Measurements from ENCODE around the gene FGD3. TPM values are rescaled to one million over a fixed set of nuclear protein-coding genes. Genes with fewer than 3 reads are reported as not detected.

Gene FGD3
- total and polyA plus RNA-seq, 4 donors, result 1.6 to 6.2 (median 3.6) TPM

GRCh38 chr9:92976431-92976830 lies 29.1 kb downstream of the FGD3 start:
- Histone ChIP-seq H3K9me3 (ENCODE audit: control insufficient read depth in 4 of 4, low read length in 3 of 4) (no peaks in the 10 kb centered on the region), H3K36me3 (ENCODE audit: control insufficient read depth in 4 of 4, insufficient read depth in 3 of 4, low read depth in 1 of 4, low read length in 3 of 4) (no peaks in the 10 kb centered on the region), H3K4me1 (ENCODE audit: control insufficient read depth in 4 of 4, insufficient read depth in 4 of 4, low read length in 3 of 4) (no peaks in the 10 kb centered on the region), H3K9ac (ENCODE audit: low read depth in 1 of 2, low read length in 2 of 2) (no peak overlapping the region), H3K4me3 (ENCODE audit: low read depth in 1 of 3, low read length in 3 of 3) (no peak overlapping the region), H3K27me3 (ENCODE audit: control insufficient read depth in 4 of 4, insufficient read depth in 4 of 4, low read length in 3 of 4) (no peaks in the 10 kb centered on the region), H3K27ac (ENCODE audit: low read depth in 1 of 2, low read length in 2 of 2) (no peak overlapping the region)
- TF ChIP-seq, protein P1, sequence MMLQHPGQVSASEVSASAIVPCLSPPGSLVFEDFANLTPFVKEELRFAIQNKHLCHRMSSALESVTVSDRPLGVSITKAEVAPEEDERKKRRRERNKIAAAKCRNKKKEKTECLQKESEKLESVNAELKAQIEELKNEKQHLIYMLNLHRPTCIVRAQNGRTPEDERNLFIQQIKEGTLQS (IDR thresholded peaks at IDR 0.05), result no peak
- TF ChIP-seq, protein P2, sequence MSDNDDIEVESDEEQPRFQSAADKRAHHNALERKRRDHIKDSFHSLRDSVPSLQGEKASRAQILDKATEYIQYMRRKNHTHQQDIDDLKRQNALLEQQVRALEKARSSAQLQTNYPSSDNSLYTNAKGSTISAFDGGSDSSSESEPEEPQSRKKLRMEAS (IDR thresholded peaks at IDR 0.05), result no peak
- no peak for TF ChIP-seq HNF4G (IDR thresholded peaks at IDR 0.05)
- TF ChIP-seq, protein P3, sequence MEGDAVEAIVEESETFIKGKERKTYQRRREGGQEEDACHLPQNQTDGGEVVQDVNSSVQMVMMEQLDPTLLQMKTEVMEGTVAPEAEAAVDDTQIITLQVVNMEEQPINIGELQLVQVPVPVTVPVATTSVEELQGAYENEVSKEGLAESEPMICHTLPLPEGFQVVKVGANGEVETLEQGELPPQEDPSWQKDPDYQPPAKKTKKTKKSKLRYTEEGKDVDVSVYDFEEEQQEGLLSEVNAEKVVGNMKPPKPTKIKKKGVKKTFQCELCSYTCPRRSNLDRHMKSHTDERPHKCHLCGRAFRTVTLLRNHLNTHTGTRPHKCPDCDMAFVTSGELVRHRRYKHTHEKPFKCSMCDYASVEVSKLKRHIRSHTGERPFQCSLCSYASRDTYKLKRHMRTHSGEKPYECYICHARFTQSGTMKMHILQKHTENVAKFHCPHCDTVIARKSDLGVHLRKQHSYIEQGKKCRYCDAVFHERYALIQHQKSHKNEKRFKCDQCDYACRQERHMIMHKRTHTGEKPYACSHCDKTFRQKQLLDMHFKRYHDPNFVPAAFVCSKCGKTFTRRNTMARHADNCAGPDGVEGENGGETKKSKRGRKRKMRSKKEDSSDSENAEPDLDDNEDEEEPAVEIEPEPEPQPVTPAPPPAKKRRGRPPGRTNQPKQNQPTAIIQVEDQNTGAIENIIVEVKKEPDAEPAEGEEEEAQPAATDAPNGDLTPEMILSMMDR (IDR thresholded peaks at IDR 0.05; ENCODE audit: low read depth, low read length, missing input control), result no peak
- TF ChIP-seq HNF4A (conservative IDR thresholded peaks at IDR 0.05), result no peak
- TF ChIP-seq JUND (IDR thresholded peaks at IDR 0.05), result no peak
- no peak for TF ChIP-seq GABPA (IDR thresholded peaks at IDR 0.05 in 1 of 2, conservative IDR thresholded peaks at IDR 0.05 in 1 of 2)
- TF ChIP-seq, protein P4, sequence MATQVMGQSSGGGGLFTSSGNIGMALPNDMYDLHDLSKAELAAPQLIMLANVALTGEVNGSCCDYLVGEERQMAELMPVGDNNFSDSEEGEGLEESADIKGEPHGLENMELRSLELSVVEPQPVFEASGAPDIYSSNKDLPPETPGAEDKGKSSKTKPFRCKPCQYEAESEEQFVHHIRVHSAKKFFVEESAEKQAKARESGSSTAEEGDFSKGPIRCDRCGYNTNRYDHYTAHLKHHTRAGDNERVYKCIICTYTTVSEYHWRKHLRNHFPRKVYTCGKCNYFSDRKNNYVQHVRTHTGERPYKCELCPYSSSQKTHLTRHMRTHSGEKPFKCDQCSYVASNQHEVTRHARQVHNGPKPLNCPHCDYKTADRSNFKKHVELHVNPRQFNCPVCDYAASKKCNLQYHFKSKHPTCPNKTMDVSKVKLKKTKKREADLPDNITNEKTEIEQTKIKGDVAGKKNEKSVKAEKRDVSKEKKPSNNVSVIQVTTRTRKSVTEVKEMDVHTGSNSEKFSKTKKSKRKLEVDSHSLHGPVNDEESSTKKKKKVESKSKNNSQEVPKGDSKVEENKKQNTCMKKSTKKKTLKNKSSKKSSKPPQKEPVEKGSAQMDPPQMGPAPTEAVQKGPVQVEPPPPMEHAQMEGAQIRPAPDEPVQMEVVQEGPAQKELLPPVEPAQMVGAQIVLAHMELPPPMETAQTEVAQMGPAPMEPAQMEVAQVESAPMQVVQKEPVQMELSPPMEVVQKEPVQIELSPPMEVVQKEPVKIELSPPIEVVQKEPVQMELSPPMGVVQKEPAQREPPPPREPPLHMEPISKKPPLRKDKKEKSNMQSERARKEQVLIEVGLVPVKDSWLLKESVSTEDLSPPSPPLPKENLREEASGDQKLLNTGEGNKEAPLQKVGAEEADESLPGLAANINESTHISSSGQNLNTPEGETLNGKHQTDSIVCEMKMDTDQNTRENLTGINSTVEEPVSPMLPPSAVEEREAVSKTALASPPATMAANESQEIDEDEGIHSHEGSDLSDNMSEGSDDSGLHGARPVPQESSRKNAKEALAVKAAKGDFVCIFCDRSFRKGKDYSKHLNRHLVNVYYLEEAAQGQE (IDR thresholded peaks at IDR 0.05), result no peak
- TF ChIP-seq RAD21 (IDR thresholded peaks at IDR 0.05), result no peak
- TF ChIP-seq EGR1 (IDR thresholded peaks at IDR 0.05; ENCODE audit: low read depth in 2 of 2), result no peak
- TF ChIP-seq, protein P5, sequence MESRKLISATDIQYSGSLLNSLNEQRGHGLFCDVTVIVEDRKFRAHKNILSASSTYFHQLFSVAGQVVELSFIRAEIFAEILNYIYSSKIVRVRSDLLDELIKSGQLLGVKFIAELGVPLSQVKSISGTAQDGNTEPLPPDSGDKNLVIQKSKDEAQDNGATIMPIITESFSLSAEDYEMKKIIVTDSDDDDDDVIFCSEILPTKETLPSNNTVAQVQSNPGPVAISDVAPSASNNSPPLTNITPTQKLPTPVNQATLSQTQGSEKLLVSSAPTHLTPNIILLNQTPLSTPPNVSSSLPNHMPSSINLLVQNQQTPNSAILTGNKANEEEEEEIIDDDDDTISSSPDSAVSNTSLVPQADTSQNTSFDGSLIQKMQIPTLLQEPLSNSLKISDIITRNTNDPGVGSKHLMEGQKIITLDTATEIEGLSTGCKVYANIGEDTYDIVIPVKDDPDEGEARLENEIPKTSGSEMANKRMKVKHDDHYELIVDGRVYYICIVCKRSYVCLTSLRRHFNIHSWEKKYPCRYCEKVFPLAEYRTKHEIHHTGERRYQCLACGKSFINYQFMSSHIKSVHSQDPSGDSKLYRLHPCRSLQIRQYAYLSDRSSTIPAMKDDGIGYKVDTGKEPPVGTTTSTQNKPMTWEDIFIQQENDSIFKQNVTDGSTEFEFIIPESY (IDR thresholded peaks at IDR 0.05), result no peak
- DNase-seq (ENCODE audit: low spot score), result no peak
- WGBS, result 94% methylated on average over 16 of the region's 16 CpGs

- no peak overlapping the region for H3K4me3 ChIP-seq (ENCODE audit: low read depth in 1 of 3, low read length in 3 of 3)
- H3K36me3 ChIP-seq (ENCODE audit: control insufficient read depth in 4 of 4, insufficient read depth in 3 of 4, low read depth in 1 of 4, low read length in 3 of 4), result no peaks in the 10 kb centered on the region
- DNase-seq (ENCODE audit: low spot score), result peak; percentile 24
- H3K4me1 ChIP-seq (ENCODE audit: control insufficient read depth in 4 of 4, insufficient read depth in 4 of 4, low read length in 3 of 4), result no peaks in the 10 kb centered on the region
- H3K9ac ChIP-seq (ENCODE audit: low read depth in 1 of 2, low read length in 2 of 2), result no peak overlapping the region
- 90% methylated on average over 12 of the region's 12 CpGs for WGBS
- H3K27ac ChIP-seq (ENCODE audit: low read depth in 1 of 2, low read length in 2 of 2), result no peak overlapping the region
- no peaks in the 10 kb centered on the region for H3K9me3 ChIP-seq (ENCODE audit: control insufficient read depth in 4 of 4, low read length in 3 of 4)
- no peaks in the 10 kb centered on the region for H3K27me3 ChIP-seq (ENCODE audit: control insufficient read depth in 4 of 4, insufficient read depth in 4 of 4, low read length in 3 of 4)
- TF ChIP-seq EGR1 (IDR thresholded peaks at IDR 0.05; ENCODE audit: low read depth in 2 of 2) (no peak), RAD21 (IDR thresholded peaks at IDR 0.05) (no peak), SP1 (IDR thresholded peaks at IDR 0.05) (no peak), TAF1 (conservative IDR thresholded peaks at IDR 0.05) (no peak), HNF4G (IDR thresholded peaks at IDR 0.05) (no peak), FOXA2 (IDR thresholded peaks at IDR 0.05) (no peak), JUND (IDR thresholded peaks at IDR 0.05) (no peak), YY1 (IDR thresholded peaks at IDR 0.05) (no peak)
- TF ChIP-seq, protein P3 (IDR thresholded peaks at IDR 0.05; ENCODE audit: low read depth, low read length, missing input control), result no peak
- TF ChIP-seq, protein P5 (IDR thresholded peaks at IDR 0.05), result no peak
- TF ChIP-seq, protein P4 (IDR thresholded peaks at IDR 0.05), result no peak
Observed at GRCh38 chr9:92977279-92977678, 30.0 kb downstream of the FGD3 start.

Measured in liver (tissue), 9 donors.